Measurements from ENCODE around the gene PTPRR.
A peak's percentile ranks its signal among the peaks of the same experiment; 100 is the strongest.

Gene PTPRR

GRCh38 chr12:70829070-70829469, 91.5 kb downstream of the PTPRR start:
- TF ChIP-seq CTCF (conservative IDR thresholded peaks at IDR 0.05), result no peak
- no peak overlapping the region for H3K27ac ChIP-seq

- TF ChIP-seq CTCF (conservative IDR thresholded peaks at IDR 0.05), result no peak
- H3K27ac ChIP-seq, result no peak overlapping the region
Measured at GRCh38 chr12:70828351-70828750, 92.2 kb downstream of the PTPRR start.

- no peak for TF ChIP-seq CTCF (conservative IDR thresholded peaks at IDR 0.05)
Measured at GRCh38 chr12:70826156-70826555, 94.4 kb downstream of the PTPRR start.

GRCh38 chr12:70824511-70824910, 96.0 kb downstream of the PTPRR start:
- H3K27ac ChIP-seq, result no peak overlapping the region
- no peak for TF ChIP-seq CTCF (conservative IDR thresholded peaks at IDR 0.05)

More at GRCh38 chr12:70826156-70826555, 94.4 kb downstream of the PTPRR start:
- no peak overlapping the region for H3K27ac ChIP-seq

GRCh38 chr12:70823182-70823976, 97.2 kb downstream of the PTPRR start:
- H3K27ac ChIP-seq, result peak overlapping the region; percentile 38
- TF ChIP-seq CTCF (conservative IDR thresholded peaks at IDR 0.05), result peak; percentile 64

- TF ChIP-seq CTCF (conservative IDR thresholded peaks at IDR 0.05), result no peak
- no peak overlapping the region for H3K27ac ChIP-seq
Measured at GRCh38 chr12:70822412-70822811, 98.1 kb downstream of the PTPRR start.

- no peak for TF ChIP-seq CTCF (conservative IDR thresholded peaks at IDR 0.05)
- no peak overlapping the region for H3K27ac ChIP-seq
Measured at GRCh38 chr12:70815971-70816391, 104.6 kb downstream of the PTPRR start.
